ENCODE results near the gene OR4A16.

Gene OR4A16, protein sequence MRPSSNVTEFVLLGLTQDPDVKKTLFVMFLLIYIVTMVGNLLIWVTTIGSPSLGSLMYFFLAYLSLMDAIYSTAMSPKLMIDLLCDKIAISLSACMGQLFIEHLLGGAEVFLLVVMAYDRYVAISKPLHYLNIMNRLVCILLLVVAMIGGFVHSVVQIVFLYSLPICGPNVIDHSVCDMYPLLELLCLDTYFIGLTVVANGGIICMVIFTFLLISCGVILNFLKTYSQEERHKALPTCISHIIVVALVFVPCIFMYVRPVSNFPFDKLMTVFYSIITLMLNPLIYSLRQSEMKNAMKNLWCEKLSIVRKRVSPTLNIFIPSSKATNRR

DNA sequence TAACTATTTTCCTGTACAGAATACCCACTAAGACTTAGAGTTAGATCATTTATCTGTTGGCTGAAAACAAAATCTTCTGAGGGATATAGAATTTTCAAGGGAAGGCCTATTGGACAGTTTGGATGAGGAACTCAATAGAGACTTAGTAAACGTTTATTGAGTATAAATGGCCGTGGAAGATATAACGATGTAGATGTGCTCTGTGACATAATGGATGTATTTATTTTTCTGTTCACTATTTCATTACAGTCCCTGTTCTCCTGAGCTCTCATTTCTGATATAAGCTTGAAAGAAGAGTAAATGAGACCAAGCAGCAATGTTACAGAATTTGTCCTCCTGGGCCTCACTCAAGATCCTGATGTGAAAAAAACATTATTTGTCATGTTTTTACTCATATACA, at the start of gene OR4A16:
Gene OR4A16 (plus strand): TSS at position 301 of the 400 bp plus-strand sequence. CDS start 0 bp downstream, at position 301.
- no peak for DNase-seq

DNA sequence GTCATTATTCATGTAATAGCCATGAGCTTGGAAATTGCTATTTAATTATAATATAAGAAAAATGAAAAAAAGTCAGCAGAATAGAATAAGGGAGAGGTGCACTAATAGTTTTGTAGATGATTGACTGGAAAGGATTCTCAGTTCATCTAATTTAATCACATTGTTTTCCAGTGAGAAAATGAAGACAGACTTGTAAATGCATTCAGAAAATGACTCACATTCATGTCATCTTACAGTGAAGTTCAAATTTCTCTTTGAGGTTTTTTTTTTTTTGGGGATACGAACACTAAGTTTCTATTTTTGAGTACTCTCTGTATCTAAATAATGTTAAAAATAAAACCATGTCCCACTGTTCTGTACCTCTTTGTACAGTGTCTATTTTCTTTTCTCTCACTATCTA, 18.5 kb upstream of the OR4A16 start:
- no peak for DNase-seq

DNA sequence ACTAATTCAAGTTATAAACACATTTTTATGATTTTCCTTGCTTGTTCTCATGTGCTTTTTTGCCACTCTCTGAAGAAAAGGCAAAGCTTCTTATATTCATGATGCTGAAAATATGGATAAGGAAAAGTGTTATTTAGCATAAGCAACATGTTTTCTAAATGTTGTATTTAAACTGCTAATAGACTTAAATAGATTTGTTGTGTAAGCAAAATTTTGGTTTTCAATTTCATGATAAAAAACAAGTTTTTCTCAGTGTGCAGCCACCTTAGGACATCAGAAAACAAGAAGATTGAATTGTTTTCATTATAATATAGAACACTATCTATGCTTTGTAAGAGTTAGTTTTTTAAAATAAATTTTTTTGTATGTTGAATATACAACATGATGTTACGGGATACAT, 2.3 kb downstream of the OR4A16 start:
- DNase-seq: no peak

DNA sequence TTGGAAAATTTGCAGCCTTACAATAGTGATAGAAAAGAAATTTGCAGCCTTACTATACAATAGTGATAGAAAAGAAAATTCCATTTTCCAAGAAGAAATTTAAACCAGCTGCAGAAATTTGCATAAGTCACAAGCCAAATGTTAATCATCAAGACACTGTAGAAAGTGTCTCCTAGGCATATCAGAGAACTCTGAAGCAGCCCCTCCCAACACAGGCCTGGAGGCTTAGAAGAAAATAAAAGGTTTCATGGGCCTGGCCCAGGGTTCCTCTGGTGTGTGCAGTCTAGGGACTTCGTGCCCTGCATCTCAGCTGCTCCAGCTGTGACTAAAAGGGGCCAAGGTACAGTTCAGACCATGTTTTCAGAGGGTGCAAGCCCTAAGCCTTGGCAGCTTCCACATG, 6.0 kb downstream of the OR4A16 start:
- DNase-seq: no peak

DNA sequence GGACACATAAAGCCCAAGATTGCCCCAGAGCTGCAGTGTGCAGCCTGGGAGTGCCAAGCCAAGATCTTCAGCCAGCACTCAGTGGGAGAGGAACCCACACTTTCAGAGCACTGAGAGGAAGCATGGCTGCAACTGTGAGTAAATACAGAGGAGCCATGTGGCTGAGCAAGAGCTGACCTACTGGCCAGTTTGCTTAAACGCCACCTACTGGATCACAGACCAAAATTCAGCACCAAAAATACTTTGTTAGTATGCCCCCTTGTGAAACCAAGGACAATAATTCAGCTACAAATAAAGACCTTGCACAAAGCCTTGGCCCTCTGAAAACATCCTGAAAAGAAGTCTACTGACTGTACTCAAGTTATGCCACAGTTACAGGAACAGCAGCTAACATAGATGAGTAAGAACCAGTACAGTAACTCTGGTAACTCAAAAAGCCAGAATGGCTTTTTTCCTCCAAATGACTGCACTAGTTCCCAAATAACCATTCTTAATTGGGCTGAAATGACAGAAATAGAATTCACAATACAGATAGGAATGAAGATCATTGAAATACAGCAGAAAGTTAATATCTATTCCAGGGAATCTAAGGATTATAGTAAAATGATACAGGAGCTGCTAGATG, 14.7 kb downstream of the OR4A16 start:
- no peak for DNase-seq

DNA sequence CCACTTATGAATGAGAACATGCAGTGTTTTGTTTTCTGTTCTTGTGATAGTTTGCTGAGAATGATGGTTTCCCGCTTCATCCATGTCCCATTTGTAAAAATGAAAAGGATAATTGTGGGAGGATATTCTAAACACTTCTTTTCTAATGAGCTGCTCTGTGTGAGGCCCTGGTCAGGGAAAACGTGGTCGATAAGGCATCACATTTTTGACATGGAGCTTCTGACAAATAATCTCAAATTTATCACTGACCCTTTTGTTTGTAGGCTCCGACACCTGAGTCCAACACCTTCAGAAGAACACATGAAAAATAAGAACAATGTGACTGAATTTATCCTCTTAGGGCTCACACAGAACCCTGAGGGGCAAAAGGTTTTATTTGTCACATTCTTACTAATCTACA, 24.7 kb downstream of the OR4A16 start, which contains the start of gene OR4A15:
Gene OR4A15 (plus strand): TSS at position 301 of the 400 bp plus-strand sequence. CDS start 0 bp downstream, at position 301.
- no peak for DNase-seq
